ENCODE measurements around the gene HBA2. TPM values are rescaled to one million over a fixed set of nuclear protein-coding genes. Genes with fewer than 3 reads are reported as not detected.

HBA2 gene
- polyA plus RNA-seq, 3 donors, result 2.8 to 193 (median 158) TPM

DNA sequence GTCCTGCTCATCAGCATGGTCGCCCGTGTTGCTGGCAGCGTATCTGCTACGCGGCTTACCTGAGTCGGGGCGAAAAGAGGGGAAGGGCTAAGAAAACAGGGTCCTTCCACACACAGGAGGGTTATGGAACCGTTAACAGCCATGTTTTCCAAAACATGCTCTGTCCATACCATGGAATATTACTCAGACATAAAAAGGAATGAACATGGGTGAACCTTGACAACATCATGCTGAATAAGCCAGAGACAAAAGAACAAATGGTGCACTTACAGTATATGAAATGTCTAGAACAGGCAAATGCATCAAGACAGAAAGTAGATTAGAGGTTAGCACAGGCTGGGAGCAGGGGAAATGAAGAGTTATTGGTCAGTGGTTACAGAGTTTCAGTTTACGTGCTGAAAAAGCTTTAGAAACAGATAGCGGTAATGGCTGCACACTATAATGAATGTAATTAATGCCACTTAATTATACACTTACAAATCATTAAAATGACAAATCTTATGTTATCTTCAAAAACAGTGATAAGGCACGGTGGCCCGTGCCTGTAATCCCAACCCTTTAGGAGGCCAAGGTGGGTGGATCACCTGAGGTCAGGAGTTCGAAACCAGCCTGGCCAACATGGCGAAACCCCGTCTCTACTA, 42.0 kb upstream of the HBA2 start:
- 100% methylated on average over 3 of the region's 15 CpGs for WGBS (ENCODE audit: insufficient coverage)
- no peak overlapping the region for H3K9ac ChIP-seq (ENCODE audit: insufficient read depth, low read length, poor library complexity, severe bottlenecking)
- no peaks in the 10 kb centered on the region for H3K27me3 ChIP-seq (ENCODE audit: control insufficient read depth in 2 of 2, insufficient read depth in 2 of 2, low read length in 2 of 2)
- peaks cover 8% of the 10 kb centered on the region for H3K79me2 ChIP-seq (ENCODE audit: insufficient read depth, low read length)
- no peak for DNase-seq
- H3K36me3 ChIP-seq (replicated peaks in 1 of 2; ENCODE audit: control insufficient read depth in 1 of 2, insufficient read depth in 2 of 2, low read length in 2 of 2), result peaks cover 0 to 7% of the 10 kb centered on the region in 2 donors
- no peaks in the 10 kb centered on the region for H3K4me1 Mint-ChIP-seq
- H3K27ac Mint-ChIP-seq, result no peak overlapping the region
- no peak overlapping the region for H3K4me3 Mint-ChIP-seq
- intact Hi-C loops (cut with micrococcal nuclease), result no loop called here
- no peak overlapping the region for H3K4me2 ChIP-seq (replicated peaks; ENCODE audit: extremely low read depth, low read length, poor library complexity, severe bottlenecking)
- H2AFZ ChIP-seq (ENCODE audit: insufficient read depth, low read depth, low read length, poor library complexity, severe bottlenecking), result no peak overlapping the region
- H3K27me3 Mint-ChIP-seq (ENCODE audit: low read depth in 3 of 3), result no peaks in the 10 kb centered on the region
- H4K20me1 ChIP-seq (ENCODE audit: insufficient read depth, low read length), result no peaks in the 10 kb centered on the region
- H3K36me3 Mint-ChIP-seq, result peaks cover 10 to 12% of the 10 kb centered on the region in 2 donors
- TF ChIP-seq, protein P1, sequence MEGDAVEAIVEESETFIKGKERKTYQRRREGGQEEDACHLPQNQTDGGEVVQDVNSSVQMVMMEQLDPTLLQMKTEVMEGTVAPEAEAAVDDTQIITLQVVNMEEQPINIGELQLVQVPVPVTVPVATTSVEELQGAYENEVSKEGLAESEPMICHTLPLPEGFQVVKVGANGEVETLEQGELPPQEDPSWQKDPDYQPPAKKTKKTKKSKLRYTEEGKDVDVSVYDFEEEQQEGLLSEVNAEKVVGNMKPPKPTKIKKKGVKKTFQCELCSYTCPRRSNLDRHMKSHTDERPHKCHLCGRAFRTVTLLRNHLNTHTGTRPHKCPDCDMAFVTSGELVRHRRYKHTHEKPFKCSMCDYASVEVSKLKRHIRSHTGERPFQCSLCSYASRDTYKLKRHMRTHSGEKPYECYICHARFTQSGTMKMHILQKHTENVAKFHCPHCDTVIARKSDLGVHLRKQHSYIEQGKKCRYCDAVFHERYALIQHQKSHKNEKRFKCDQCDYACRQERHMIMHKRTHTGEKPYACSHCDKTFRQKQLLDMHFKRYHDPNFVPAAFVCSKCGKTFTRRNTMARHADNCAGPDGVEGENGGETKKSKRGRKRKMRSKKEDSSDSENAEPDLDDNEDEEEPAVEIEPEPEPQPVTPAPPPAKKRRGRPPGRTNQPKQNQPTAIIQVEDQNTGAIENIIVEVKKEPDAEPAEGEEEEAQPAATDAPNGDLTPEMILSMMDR (IDR thresholded peaks at IDR 0.05), result no peak
- no peaks in the 10 kb centered on the region for H3K9me3 ChIP-seq (replicated peaks in 1 of 2; ENCODE audit: control insufficient read depth in 1 of 2, insufficient read depth in 1 of 2, low read length in 2 of 2)
- no peaks in the 10 kb centered on the region for H3K9me3 Mint-ChIP-seq
- no peak overlapping the region for H3K4me3 ChIP-seq (replicated peaks in 1 of 3; ENCODE audit: low read depth in 2 of 3, low read length in 3 of 3)
- no peak overlapping the region for H3K27ac ChIP-seq (ENCODE audit: low read depth in 1 of 2, low read length in 2 of 2)
- H3K4me1 ChIP-seq (ENCODE audit: control insufficient read depth in 1 of 2, insufficient read depth in 2 of 2, low read length in 2 of 2), result no peaks in the 10 kb centered on the region

GRCh38 chr16:132120-132519, 40.6 kb upstream of the HBA2 start:
- no peak overlapping the region for H3K4me3 Mint-ChIP-seq
- TF ChIP-seq, protein P1 (IDR thresholded peaks at IDR 0.05), result no peak
- no peak for DNase-seq

More at GRCh38 chr16:132120-132519, 40.6 kb upstream of the HBA2 start:
- H3K4me1 ChIP-seq (ENCODE audit: control insufficient read depth in 1 of 2, insufficient read depth in 2 of 2, low read length in 2 of 2), result no peaks in the 10 kb centered on the region
- H3K4me3 ChIP-seq (replicated peaks in 1 of 3; ENCODE audit: low read depth in 2 of 3, low read length in 3 of 3), result no peak overlapping the region
- H4K20me1 ChIP-seq (ENCODE audit: insufficient read depth, low read length), result no peaks in the 10 kb centered on the region
- no peak overlapping the region for H3K27ac ChIP-seq (ENCODE audit: low read depth in 1 of 2, low read length in 2 of 2)
- Mint-ChIP-seq H3K36me3 (peaks cover 8 to 12% of the 10 kb centered on the region in 2 donors), H3K4me1 (peaks cover 4% of the 10 kb centered on the region), H3K9me3 (no peaks in the 10 kb centered on the region), H3K27me3 (ENCODE audit: low read depth in 3 of 3) (no peaks in the 10 kb centered on the region), H3K27ac (no peak overlapping the region)
- WGBS (ENCODE audit: insufficient coverage), result 92% methylated on average over 4 of the region's 7 CpGs
- no peak overlapping the region for H3K9ac ChIP-seq (ENCODE audit: insufficient read depth, low read length, poor library complexity, severe bottlenecking)
- no peak overlapping the region for H2AFZ ChIP-seq (ENCODE audit: insufficient read depth, low read depth, low read length, poor library complexity, severe bottlenecking)
- no peaks in the 10 kb centered on the region for H3K27me3 ChIP-seq (ENCODE audit: control insufficient read depth in 2 of 2, insufficient read depth in 2 of 2, low read length in 2 of 2)
- no peak overlapping the region for H3K4me2 ChIP-seq (replicated peaks; ENCODE audit: extremely low read depth, low read length, poor library complexity, severe bottlenecking)
- no peaks in the 10 kb centered on the region for H3K9me3 ChIP-seq (replicated peaks in 1 of 2; ENCODE audit: control insufficient read depth in 1 of 2, insufficient read depth in 1 of 2, low read length in 2 of 2)
- intact Hi-C loops (cut with micrococcal nuclease), result no loop called here
- H3K79me2 ChIP-seq (ENCODE audit: insufficient read depth, low read length), result peaks cover 11% of the 10 kb centered on the region
- H3K36me3 ChIP-seq (replicated peaks in 1 of 2; ENCODE audit: control insufficient read depth in 1 of 2, insufficient read depth in 2 of 2, low read length in 2 of 2), result peaks cover 0 to 7% of the 10 kb centered on the region in 2 donors
